Vagina (tissue), 2 donors: ENCODE results near the gene ATP8A2. TPM values are rescaled to one million over a fixed set of nuclear protein-coding genes. Genes with fewer than 3 reads are reported as not detected.

ENCODE experiments used
- DNase-seq, 2 donors: peaks; one replicate each; pipeline ENCODE4 v3.0.0-alpha.2; 2017; ENCODE audit errors: extremely low spot score in 2 of 2
- H3K27ac ChIP-seq: fragments of 200-600 bp; sonication (generic); one replicate; pipeline ENCODE4 v1.5.1; 2019
- H3K27me3 ChIP-seq: fragments of 200-600 bp; sonication (generic); one replicate; pipeline ENCODE4 v1.5.1; 2019
- H3K36me3 ChIP-seq, 2 donors: fragments of 200-600 bp; sonication (generic); one replicate each; pipeline ENCODE4 v1.5.1; 2017 to 2019
- H3K4me1 ChIP-seq: fragments of 200-600 bp; sonication (generic); one replicate; pipeline ENCODE4 v1.5.1; 2019
- H3K4me3 ChIP-seq, 2 donors: fragments of 200-600 bp; sonication (generic); 1 replicate in 1 of 2; 2 replicates in 1 of 2; pipeline ENCODE4 v1.5.1; 2016 to 2019
- H3K9me3 ChIP-seq: fragments of 200-600 bp; sonication (generic); one replicate; pipeline ENCODE4 v1.5.1; 2019
- POLR2A ChIP-seq, 2 donors: fragments of 450-650 bp; IDR thresholded peaks; one replicate each; pipeline ENCODE4 v1.6.1; 2017; ENCODE audit warnings: antibody characterized with exemption in 2 of 2, mild to moderate bottlenecking in 2 of 2, moderate library complexity in 2 of 2
- POLR2AphosphoS5 ChIP-seq, 2 donors: sonication (generic); formaldehyde crosslinking; IDR thresholded peaks; one replicate each; pipeline ENCODE4 v1.9.0; 2017; ENCODE audit warnings: antibody characterized with exemption in 2 of 2, mild to moderate bottlenecking in 2 of 2, low read depth in 1 of 2; ENCODE audit not compliant: insufficient read depth in 1 of 2
- intact Hi-C: fragments of 100-400 bp; cut with DNase I; formaldehyde crosslinking; loops from one replicate; pipeline ENCODE4 v1.15.1; 2023
- total RNA-seq: library from RNA; depleted of rRNA; stranded (reverse); fragments of >200 nt; gene quantifications from one replicate; pipeline ENCODE4 v1.2.3, GENCODE V29; 2016
- TF ChIP-seq, protein P1 (sequence below), 3 experiments: fragments of 450-650 bp in 2 of 3; fragments of 200-600 bp in 1 of 3; sonication (generic) in 1 of 3; IDR thresholded peaks; one replicate each; pipeline ENCODE4 v1.5.1; 2017 to 2019; ENCODE audit warnings: antibody characterized with exemption in 3 of 3, mild to moderate bottlenecking in 2 of 3, moderate library complexity in 2 of 3

ATP8A2 gene
- total RNA-seq, 1 donor from 2014 or later = 1.5 TPM

DNA sequence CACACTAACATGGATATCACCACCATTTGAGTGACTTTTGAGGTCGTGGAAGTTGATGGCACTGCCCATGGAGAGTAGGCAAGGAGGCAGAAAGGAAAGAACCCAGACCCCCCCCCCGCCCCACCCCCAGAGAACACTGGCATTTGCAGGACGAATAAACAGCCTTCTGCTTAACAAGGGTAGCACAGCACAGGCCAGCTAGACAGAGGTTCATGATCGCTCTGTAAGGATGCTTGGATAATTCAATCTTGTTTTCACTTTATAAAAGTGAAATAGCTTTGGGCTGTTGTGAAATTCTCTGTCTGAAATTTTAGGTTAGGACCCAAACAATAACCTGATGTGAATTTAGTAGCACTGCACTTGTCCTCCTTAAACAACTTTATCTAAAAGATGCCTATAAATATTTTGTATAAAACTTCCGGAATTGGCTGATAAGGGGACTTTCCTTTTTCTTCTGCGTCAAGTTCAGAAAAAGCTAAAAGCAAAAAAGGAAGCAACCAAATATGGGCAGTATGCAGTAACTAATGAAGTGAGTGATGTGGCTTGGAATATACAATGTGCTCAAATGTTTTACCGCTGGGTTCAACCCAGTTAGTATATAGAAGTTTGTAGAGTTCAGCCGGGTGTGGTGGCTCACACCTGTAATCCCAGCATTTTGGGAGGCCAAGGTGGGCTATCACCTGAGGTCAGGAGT, 516.3 kb downstream of the ATP8A2 start:
- Histone ChIP-seq H3K4me1 (no peaks in the 10 kb centered on the region), H3K27ac (no peak overlapping the region), H3K4me3 (no peak overlapping the region), H3K36me3 (no peaks in the 10 kb centered on the region), H3K9me3 (no peaks in the 10 kb centered on the region), H3K27me3 (no peaks in the 10 kb centered on the region)
- intact Hi-C loops = no loop called here
- TF ChIP-seq, protein P1, sequence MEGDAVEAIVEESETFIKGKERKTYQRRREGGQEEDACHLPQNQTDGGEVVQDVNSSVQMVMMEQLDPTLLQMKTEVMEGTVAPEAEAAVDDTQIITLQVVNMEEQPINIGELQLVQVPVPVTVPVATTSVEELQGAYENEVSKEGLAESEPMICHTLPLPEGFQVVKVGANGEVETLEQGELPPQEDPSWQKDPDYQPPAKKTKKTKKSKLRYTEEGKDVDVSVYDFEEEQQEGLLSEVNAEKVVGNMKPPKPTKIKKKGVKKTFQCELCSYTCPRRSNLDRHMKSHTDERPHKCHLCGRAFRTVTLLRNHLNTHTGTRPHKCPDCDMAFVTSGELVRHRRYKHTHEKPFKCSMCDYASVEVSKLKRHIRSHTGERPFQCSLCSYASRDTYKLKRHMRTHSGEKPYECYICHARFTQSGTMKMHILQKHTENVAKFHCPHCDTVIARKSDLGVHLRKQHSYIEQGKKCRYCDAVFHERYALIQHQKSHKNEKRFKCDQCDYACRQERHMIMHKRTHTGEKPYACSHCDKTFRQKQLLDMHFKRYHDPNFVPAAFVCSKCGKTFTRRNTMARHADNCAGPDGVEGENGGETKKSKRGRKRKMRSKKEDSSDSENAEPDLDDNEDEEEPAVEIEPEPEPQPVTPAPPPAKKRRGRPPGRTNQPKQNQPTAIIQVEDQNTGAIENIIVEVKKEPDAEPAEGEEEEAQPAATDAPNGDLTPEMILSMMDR (IDR thresholded peaks at IDR 0.05) = no peak
- TF ChIP-seq POLR2AphosphoS5 (IDR thresholded peaks at IDR 0.05; ENCODE audit: insufficient read depth in 1 of 2, low read depth in 1 of 2) (no peak), POLR2A (IDR thresholded peaks at IDR 0.05) (no peak)
- no peak for DNase-seq

DNA sequence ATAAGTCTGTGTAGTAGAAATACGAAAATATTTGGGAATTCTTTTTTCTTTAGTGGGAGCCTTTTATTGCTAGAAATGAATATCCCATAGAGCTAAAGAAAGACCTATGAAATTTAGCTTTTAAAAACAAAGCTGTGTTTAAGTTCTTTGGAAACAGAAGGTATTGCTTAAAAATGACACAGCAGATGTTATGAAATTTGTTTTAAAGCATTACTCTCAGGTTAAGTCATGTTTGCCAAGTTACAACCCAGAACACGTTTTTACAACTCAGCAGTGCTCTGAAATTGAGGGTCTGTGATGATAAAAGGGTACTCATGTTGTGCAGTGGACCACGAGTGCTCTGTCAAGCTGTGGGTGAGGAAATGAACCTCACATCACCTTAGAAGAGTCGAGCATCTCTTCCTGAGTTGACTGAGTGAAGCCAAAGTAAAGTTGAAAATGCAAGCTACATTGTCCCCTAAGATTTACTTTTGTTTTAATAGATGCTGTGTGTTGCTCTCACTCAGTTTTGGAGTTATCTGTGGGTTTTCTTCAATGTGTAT, 519.0 kb downstream of the ATP8A2 start:
- no peak for DNase-seq
- no peaks in the 10 kb centered on the region for H3K27me3 ChIP-seq
- no peaks in the 10 kb centered on the region for H3K36me3 ChIP-seq
- H3K4me3 ChIP-seq = no peak overlapping the region
- H3K4me1 ChIP-seq = no peaks in the 10 kb centered on the region
- H3K27ac ChIP-seq = no peak overlapping the region
- no peaks in the 10 kb centered on the region for H3K9me3 ChIP-seq
- intact Hi-C loops = no loop called here
- TF ChIP-seq, protein P1 (IDR thresholded peaks at IDR 0.05) = no peak
- TF ChIP-seq POLR2AphosphoS5 (IDR thresholded peaks at IDR 0.05; ENCODE audit: insufficient read depth in 1 of 2, low read depth in 1 of 2) (no peak), POLR2A (IDR thresholded peaks at IDR 0.05) (no peak)

DNA sequence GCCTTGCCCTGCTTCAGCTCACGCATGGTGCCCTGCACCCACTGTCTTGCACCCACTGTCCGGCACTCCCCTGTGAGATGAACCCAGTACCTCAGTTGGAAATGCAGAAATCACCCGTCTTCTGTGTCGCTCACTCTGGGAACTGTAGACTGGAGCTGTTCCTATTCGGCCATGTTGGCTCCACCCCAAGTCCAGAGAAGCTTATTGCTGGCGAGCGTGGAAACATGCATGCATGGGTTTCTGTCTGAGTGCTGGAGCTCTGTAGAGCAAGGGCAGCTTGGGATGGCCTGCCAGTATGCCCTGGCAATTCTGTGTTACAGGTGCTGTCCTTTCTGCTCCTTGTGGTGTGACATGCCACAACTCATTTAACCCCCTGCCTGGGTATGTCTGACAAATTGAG, 527.2 kb downstream of the ATP8A2 start:
- Histone ChIP-seq H3K9me3 (no peaks in the 10 kb centered on the region), H3K4me3 (no peak overlapping the region), H3K4me1 (peaks cover 4% of the 10 kb centered on the region), H3K27ac (no peak overlapping the region), H3K36me3 (no peaks in the 10 kb centered on the region), H3K27me3 (no peaks in the 10 kb centered on the region)
- TF ChIP-seq POLR2A (IDR thresholded peaks at IDR 0.05) (no peak), POLR2AphosphoS5 (IDR thresholded peaks at IDR 0.05; ENCODE audit: insufficient read depth in 1 of 2, low read depth in 1 of 2) (no peak)
- TF ChIP-seq, protein P1 (IDR thresholded peaks at IDR 0.05) = no peak
- no peak for DNase-seq
- intact Hi-C loops = no loop called here

DNA sequence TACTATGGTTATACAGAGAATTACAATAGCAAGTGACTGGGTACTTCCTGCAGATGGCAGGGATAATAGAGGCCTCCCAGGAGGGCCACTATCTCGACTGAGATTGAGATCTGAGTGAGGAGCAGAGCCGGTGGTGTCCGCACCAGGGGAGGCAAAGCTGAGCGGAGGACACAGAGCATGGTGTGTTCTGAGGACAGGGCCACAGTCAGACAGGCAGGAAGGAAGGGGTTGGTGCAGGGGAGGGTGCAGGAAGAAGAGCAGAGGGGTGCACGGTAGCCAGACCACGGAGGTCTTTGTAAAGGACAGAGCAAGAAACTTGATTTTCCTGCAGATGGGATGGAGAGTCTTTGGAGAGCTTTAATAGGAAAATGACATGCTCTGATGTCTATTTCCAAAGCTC, 527.7 kb downstream of the ATP8A2 start:
- H3K4me3 ChIP-seq = no peak overlapping the region
- no peak for DNase-seq
- H3K4me1 ChIP-seq = peaks cover 4% of the 10 kb centered on the region
- no peaks in the 10 kb centered on the region for H3K36me3 ChIP-seq
- H3K27ac ChIP-seq = no peak overlapping the region
- H3K27me3 ChIP-seq = no peaks in the 10 kb centered on the region
- intact Hi-C loops = no loop called here
- TF ChIP-seq POLR2AphosphoS5 (IDR thresholded peaks at IDR 0.05; ENCODE audit: insufficient read depth in 1 of 2, low read depth in 1 of 2) (no peak), POLR2A (IDR thresholded peaks at IDR 0.05) (no peak)
- TF ChIP-seq, protein P1 (IDR thresholded peaks at IDR 0.05) = no peak
- H3K9me3 ChIP-seq = no peaks in the 10 kb centered on the region

DNA sequence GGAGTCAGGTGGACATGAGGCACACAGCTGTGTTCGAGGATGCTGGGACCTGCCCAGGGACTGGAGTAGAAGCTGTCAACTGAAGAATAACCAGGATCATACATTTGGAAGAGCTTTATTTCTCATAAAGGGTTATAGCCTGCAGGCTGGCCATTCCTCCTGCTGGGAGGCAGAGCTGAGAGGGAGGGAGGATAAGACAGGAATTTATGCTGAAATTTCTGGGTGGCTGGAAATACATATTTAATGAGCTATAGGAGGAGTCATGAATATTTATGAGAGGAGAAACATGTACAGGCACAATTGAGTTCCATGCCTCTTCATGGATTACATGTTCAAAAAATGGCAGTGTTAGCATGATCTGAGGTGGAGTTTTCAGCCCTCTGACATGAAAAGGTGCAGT, 528.2 kb downstream of the ATP8A2 start:
- Histone ChIP-seq H3K27ac (no peak overlapping the region), H3K9me3 (no peaks in the 10 kb centered on the region), H3K4me1 (peaks cover 4% of the 10 kb centered on the region), H3K4me3 (no peak overlapping the region), H3K36me3 (no peaks in the 10 kb centered on the region), H3K27me3 (no peaks in the 10 kb centered on the region)
- no peak for TF ChIP-seq POLR2AphosphoS5 (IDR thresholded peaks at IDR 0.05; ENCODE audit: insufficient read depth in 1 of 2, low read depth in 1 of 2)
- TF ChIP-seq, protein P1 (IDR thresholded peaks at IDR 0.05) = no peak
- no peak for TF ChIP-seq POLR2A (IDR thresholded peaks at IDR 0.05)
- intact Hi-C loops = no loop called here
- no peak for DNase-seq
